Kidney tubule cell (primary cell): Measurements from ENCODE around the gene LPP.

Experiments used
- DNase-seq: peaks from one replicate; pipeline ENCODE4 v3.0.0-alpha.2; 2018; ENCODE audit warnings: low spot score

Gene LPP

GRCh38 chr3:188272481-188273372, 118.8 kb downstream of the LPP start:
- DNase-seq: peak; percentile 82

GRCh38 chr3:188274249-188274915, 120.4 kb downstream of the LPP start:
- DNase-seq: peak; percentile 45

- DNase-seq: no peak
Measured at GRCh38 chr3:188276375-188276774, 122.4 kb downstream of the LPP start.

- no peak for DNase-seq
Measured at GRCh38 chr3:188278717-188279324, 124.9 kb downstream of the LPP start.

GRCh38 chr3:188279502-188280335, 125.8 kb downstream of the LPP start:
- peak; percentile 53 for DNase-seq

- no peak for DNase-seq
Measured at GRCh38 chr3:188280627-188281026, 126.7 kb downstream of the LPP start.

GRCh38 chr3:188282871-188283270, 128.9 kb downstream of the LPP start:
- no peak for DNase-seq

GRCh38 chr3:188283347-188283746, 129.4 kb downstream of the LPP start:
- no peak for DNase-seq

GRCh38 chr3:188284455-188285212, 130.7 kb downstream of the LPP start:
- DNase-seq: peak; percentile 65

GRCh38 chr3:188286087-188286513, 132.1 kb downstream of the LPP start:
- DNase-seq: peak; percentile 99

GRCh38 chr3:188287339-188287738, 133.4 kb downstream of the LPP start:
- DNase-seq: no peak

- no peak for DNase-seq
Measured at GRCh38 chr3:188287762-188288505, 134.0 kb downstream of the LPP start.

GRCh38 chr3:188292251-188292650, 138.3 kb downstream of the LPP start:
- no peak for DNase-seq

GRCh38 chr3:188292827-188293226, 138.9 kb downstream of the LPP start:
- DNase-seq: peak; percentile 31

GRCh38 chr3:188294113-188294512, 140.2 kb downstream of the LPP start:
- no peak for DNase-seq

- peak; percentile 98 for DNase-seq
Measured at GRCh38 chr3:188294823-188295487, 141.0 kb downstream of the LPP start.

GRCh38 chr3:188295876-188296275, 141.9 kb downstream of the LPP start:
- DNase-seq: peak; percentile 63

GRCh38 chr3:188296761-188297612, 143.0 kb downstream of the LPP start:
- peak; percentile 85 for DNase-seq

GRCh38 chr3:188298585-188298984, 144.6 kb downstream of the LPP start:
- no peak for DNase-seq
